ENCODE measurements around the gene ATP6V0A1. TPM values are rescaled to one million over a fixed set of nuclear protein-coding genes. Genes with fewer than 3 reads are reported as not detected.

The ATP6V0A1 gene
- total and polyA plus RNA-seq, 2 donors (not counting 3 experiments of a cell fraction or from before 2014, with no cell fraction given): 37.3 to 49.2 TPM

- H4K20me1 ChIP-seq (replicated peaks; ENCODE audit: control insufficient read depth, extremely low read depth, insufficient read depth, low read length): no peaks in the 10 kb centered on the region
- peak within 1 kb of the TSS; percentile 29 to 80 (median 49) for H3K4me3 ChIP-seq (replicated peaks in 1 of 3; ENCODE audit: insufficient read depth in 1 of 3, low read depth in 1 of 3, low read length in 3 of 3)
- H2AFZ ChIP-seq (ENCODE audit: low read depth, low read length): peak within 1 kb of the TSS; percentile 81
- H3K4me2 ChIP-seq (ENCODE audit: insufficient read depth, low read length): peak within 1 kb of the TSS; percentile 79
- peak within 1 kb of the TSS; percentile 80 for H3K9ac ChIP-seq (replicated peaks; ENCODE audit: extremely low read depth, insufficient read depth, low read length)
- H3K27ac ChIP-seq (ENCODE audit: insufficient read depth, low read depth, low read length): peak within 1 kb of the TSS; percentile 79
- peaks cover 4% of the 10 kb centered on the region for H3K79me2 ChIP-seq (ENCODE audit: control insufficient read depth, insufficient read depth, low read length)
- dilution Hi-C loops (cut with MboI; ENCODE audit: extremely low pct_ligation_motif_present, low sequenced_read_pairs) (no loop called here), intact Hi-C loops (cut with micrococcal nuclease) (loop anchor here (1.0 to 2.0 kb wide), 2 partner anchors 18 to 19 kb away; no protein-coding TSS in a partner anchor)
- peak; percentile 83 for DNase-seq (ENCODE audit: low read depth, low spot score)
- FAIRE-seq: peak; percentile 95
- CTCF ChIA-PET: interaction anchor here (0.7 to 3.1 kb wide), 7 partner anchors 9 to 140 kb away, joined by 3 to 14 read pairs (median 4); partner anchors contain the start of genes PLEKHH3 and PSMC3IP
- POLR2A ChIA-PET: interaction anchor here (1.0 to 1.6 kb wide), 3 partner anchors 16 to 113 kb away, joined by 4 to 5 read pairs (median 4); partner anchors contain the start of gene CAVIN1
- BruUV-seq (replicated peaks): no TSS peak
- TF ChIP-seq CTCF (IDR thresholded peaks at IDR 0.05; ENCODE audit: extremely low read depth in 1 of 2, insufficient read depth in 1 of 2, low read depth in 1 of 2, low read length in 2 of 2) (no peak), POLR2A (IDR thresholded peaks at IDR 0.05; ENCODE audit: low read depth, low read length) (peak; percentile 64), POLR2AphosphoS5 (IDR thresholded peaks at IDR 0.05; ENCODE audit: insufficient read depth, low read depth, low read length) (peak; percentile 79), JUN (IDR thresholded peaks at IDR 0.05; ENCODE audit: borderline replicate concordance, insufficient read depth, insufficient read length, low read depth) (no peak), MAX (IDR thresholded peaks at IDR 0.05; ENCODE audit: insufficient read depth, insufficient read length) (peak; percentile 93)
- H3K27me3 ChIP-seq (ENCODE audit: control insufficient read depth in 2 of 2, insufficient read depth in 2 of 2, low read length in 2 of 2): no peaks in the 10 kb centered on the region
- H3K4me1 ChIP-seq (ENCODE audit: control insufficient read depth, extremely low read depth, insufficient read depth, low read length): peaks cover 19% of the 10 kb centered on the region
- peaks cover 0 to 3% of the 10 kb centered on the region in 2 experiments for H3K36me3 ChIP-seq (ENCODE audit: control insufficient read depth in 2 of 2, extremely low read depth in 1 of 2, insufficient read depth in 2 of 2, low read length in 2 of 2)
- no peaks in the 10 kb centered on the region for H3K9me1 ChIP-seq (replicated peaks; ENCODE audit: control insufficient read depth, extremely low read depth, insufficient read depth, low read length)
- no peaks in the 10 kb centered on the region for H3K9me3 ChIP-seq (replicated peaks; ENCODE audit: control insufficient read depth, insufficient read depth, low read length)
Observed at GRCh38 chr17:42536048-42536371, 77.3 kb downstream of the ATP6V0A1 start, which contains the start of gene NAGLU. Gene NAGLU (plus strand): TSS chr17:42536241. CDS start chr17:42536273, 32 bp downstream.

Measured in endothelial cell of umbilical vein (primary cell).